HG03520 (cell line): Measurements from ENCODE around the gene RERG.

Experiments used
- ATAC-seq: cut with Tn5 transposase; IDR thresholded peaks from one replicate; pipeline ENCODE4 v1.9.1; 2021; ENCODE audit warnings: mild to moderate bottlenecking, moderate library complexity; ENCODE audit not compliant: unreplicated experiment

Gene RERG

GRCh38 chr12:15220451-15220850 is 766 bp downstream of the RERG start:
- ATAC-seq, result no peak

- ATAC-seq, result no peak
Measured at GRCh38 chr12:15218794-15219193, 2.4 kb downstream of the RERG start.

- no peak for ATAC-seq
Measured at GRCh38 chr12:15216036-15216889, 5.0 kb downstream of the RERG start.

- no peak for ATAC-seq
Measured at GRCh38 chr12:15214851-15215601, 6.2 kb downstream of the RERG start.

GRCh38 chr12:15212930-15213329 is 8.3 kb downstream of the RERG start:
- ATAC-seq, result no peak

GRCh38 chr12:15209782-15210181 is 11.4 kb downstream of the RERG start:
- ATAC-seq, result no peak

- no peak for ATAC-seq
Measured at GRCh38 chr12:15208871-15209656, 12.2 kb downstream of the RERG start.

GRCh38 chr12:15208140-15208539 is 13.1 kb downstream of the RERG start:
- no peak for ATAC-seq

GRCh38 chr12:15206831-15207389 is 14.3 kb downstream of the RERG start:
- no peak for ATAC-seq

GRCh38 chr12:15206338-15206737 is 14.9 kb downstream of the RERG start:
- ATAC-seq, result no peak

- no peak for ATAC-seq
Measured at GRCh38 chr12:15205341-15206010, 15.7 kb downstream of the RERG start.

GRCh38 chr12:15201456-15201855 is 19.8 kb downstream of the RERG start:
- ATAC-seq, result no peak

GRCh38 chr12:15201056-15201455 is 20.2 kb downstream of the RERG start:
- ATAC-seq, result no peak

GRCh38 chr12:15200641-15201040 is 20.6 kb downstream of the RERG start:
- no peak for ATAC-seq

- ATAC-seq, result no peak
Measured at GRCh38 chr12:15199930-15200329, 21.3 kb downstream of the RERG start.

- ATAC-seq, result peak; percentile 77
Measured at GRCh38 chr12:15196678-15197505, 24.3 kb downstream of the RERG start.

- no peak for ATAC-seq
Measured at GRCh38 chr12:15196221-15196620, 25.0 kb downstream of the RERG start.

- ATAC-seq, result no peak
Measured at GRCh38 chr12:15194456-15195368, 26.5 kb downstream of the RERG start.

- no peak for ATAC-seq
Measured at GRCh38 chr12:15193946-15194345, 27.3 kb downstream of the RERG start.
